SW480 (cell line): Measurements from ENCODE around the gene RAB36.

ENCODE experiments used
- DNase-seq: peaks from one replicate; pipeline ENCODE4 v3.0.0-alpha.2; 2016; ENCODE audit warnings: low spot score

The RAB36 gene

DNA sequence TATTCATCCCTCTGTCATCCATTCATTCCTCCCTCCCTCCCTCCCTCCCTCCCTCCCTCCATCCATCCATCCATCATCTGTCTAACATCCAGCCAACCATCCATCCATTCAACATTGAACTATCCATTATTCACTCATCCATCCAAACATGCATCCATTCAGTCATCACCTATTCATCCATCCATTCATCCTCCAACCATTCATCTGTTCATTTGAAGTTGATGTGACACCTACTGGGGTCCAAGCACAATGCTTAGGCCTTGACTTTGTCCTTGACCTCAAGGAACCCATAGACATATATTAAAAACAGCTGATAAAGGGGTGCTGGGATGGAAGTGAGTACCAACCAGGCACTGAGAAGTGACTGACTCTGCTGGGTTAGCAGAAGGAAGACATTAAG lies 61.6 kb downstream of the RAB36 start:
- no peak for DNase-seq

DNA sequence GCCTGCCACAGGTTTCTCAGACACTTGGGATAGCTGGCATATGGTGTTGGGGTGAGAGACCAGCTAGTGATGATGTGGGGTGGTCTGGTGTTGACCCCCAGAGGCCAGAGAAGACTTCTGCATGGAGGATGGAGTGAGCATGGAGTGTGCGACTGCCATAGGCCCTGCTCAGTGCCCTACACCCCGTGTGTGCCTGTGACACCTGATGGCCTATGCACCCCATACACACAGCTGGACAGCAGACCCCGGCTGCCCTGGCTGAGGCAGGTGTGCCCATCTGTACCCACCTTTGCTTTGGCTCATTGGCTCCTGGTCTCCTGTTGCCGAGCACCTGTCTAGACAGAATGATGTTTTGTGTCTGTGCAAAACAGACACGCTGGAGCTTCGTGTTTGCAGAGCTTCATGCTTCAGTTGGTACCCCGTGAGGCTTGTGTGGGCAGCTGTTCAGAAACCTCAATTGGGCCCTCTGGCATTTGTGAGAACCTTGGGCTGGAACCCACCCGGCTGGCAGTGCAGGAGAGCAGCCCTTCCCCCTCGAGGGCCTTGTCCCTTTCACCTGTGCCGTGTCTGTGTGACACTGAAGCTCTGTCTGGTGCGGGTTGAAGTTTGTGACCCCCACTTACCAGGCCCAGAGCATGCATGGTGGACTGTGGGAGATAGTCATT lies 62.6 kb downstream of the RAB36 start:
- no peak for DNase-seq

GRCh38 chr22:23210428-23211170 lies 65.3 kb downstream of the RAB36 start:
- no peak for DNase-seq

GRCh38 chr22:23211622-23212021 lies 66.3 kb downstream of the RAB36 start:
- DNase-seq, result no peak

GRCh38 chr22:23212061-23213021 lies 67.1 kb downstream of the RAB36 start:
- DNase-seq, result no peak

DNA sequence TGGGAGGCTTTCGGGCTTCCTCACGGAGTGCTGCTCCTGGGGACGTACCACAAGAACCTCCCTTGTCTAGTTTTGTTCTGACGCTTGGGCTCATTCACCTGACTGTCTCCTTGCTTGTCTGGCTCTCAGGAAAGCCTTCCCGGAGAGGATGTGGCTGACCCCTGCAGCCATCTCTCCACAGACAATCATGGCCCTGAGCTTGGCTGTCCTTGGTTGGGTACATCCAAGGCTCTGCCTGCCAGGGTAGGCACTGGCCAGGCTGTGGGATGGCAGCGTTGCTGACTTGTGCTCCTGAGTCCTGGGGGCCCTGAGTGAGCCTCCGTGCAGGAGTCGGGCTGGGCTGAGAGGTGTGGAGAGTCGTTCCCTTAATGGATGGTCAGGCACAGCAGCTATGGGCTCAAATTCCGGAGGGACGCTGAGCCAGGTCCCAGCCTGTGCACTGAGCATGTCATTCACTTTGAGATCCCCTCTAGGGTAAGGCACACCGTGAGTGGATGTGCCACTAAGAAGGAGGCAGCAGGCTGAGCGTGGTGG lies 67.8 kb downstream of the RAB36 start:
- DNase-seq, result no peak

- DNase-seq, result no peak
These were observed 68.5 kb downstream of the RAB36 start for GRCh38 chr22:23213581-23214334.
